A549 (cell line): ENCODE data around the gene TTC39B. TPM values are rescaled to one million over a fixed set of nuclear protein-coding genes. Genes with fewer than 3 reads are reported as not detected.
A peak's percentile ranks its signal among the peaks of the same experiment; 100 is the strongest.

Experiments
- ATAC-seq, 2 experiments: fragments of 200-7000 bp in 1 of 2; fragments of >200 bp in 1 of 2; cut with Nextera tagmentation in 1 of 2; cut with Tn5 transposase in 1 of 2; 3 replicates each; pipeline versions ENCODE4 v1.8.0 to v1.9.1; 2018 to 2020; ENCODE audit warnings: mild to moderate bottlenecking in 1 of 2, moderate library complexity in 1 of 2
- CTCF ChIA-PET: fragments of 300-600 bp; sonication (Branson Sonifier 250); formaldehyde crosslinking; extraction: SDS; loops from one replicate; lab custom pipeline; 2021; ENCODE audit warnings: antibody characterized with exemption, inconsistent platforms; lab: Yijun Ruan, JAX
- POLR2A ChIA-PET: fragments of 350-600 bp; formaldehyde crosslinking; extraction: SDS; loops from one replicate; lab custom pipeline; 2021; ENCODE audit warnings: antibody characterized with exemption, inconsistent platforms; lab: Yijun Ruan, JAX
- DNase-seq, 2 experiments: peaks; one replicate each; pipeline versions ENCODE4 v3.0.0 to v3.0.0-alpha.2; 2011 to 2016; ENCODE audit warnings: low read depth in 1 of 2, low spot score in 1 of 2
- FAIRE-seq: peaks from 2 replicates; lab custom pipeline; 2011; peaks lifted over from hg19 to GRCh38; lab: Jason Lieb, UNC
- H3K27ac ChIP-seq, 2 experiments: fragments of >200 bp; sonication (Bioruptor Twin); formaldehyde crosslinking; 3 replicates each; pipeline ENCODE4 v1.5.1; 2016 to 2017
- H3K4me1 ChIP-seq: fragments of >200 bp; sonication (Bioruptor Twin); formaldehyde crosslinking; 3 replicates; pipeline ENCODE4 v1.6.1; 2016
- H3K4me2 ChIP-seq: fragments of >200 bp; sonication (Bioruptor Twin); formaldehyde crosslinking; 3 replicates; pipeline ENCODE4 v1.6.1; 2016
- H3K4me3 ChIP-seq: fragments of >200 bp; sonication (Bioruptor Twin); formaldehyde crosslinking; 3 replicates; pipeline ENCODE4 v1.5.1; 2016
- H3K9me3 ChIP-seq: fragments of >200 bp; sonication (Bioruptor Twin); formaldehyde crosslinking; 3 replicates; pipeline ENCODE4 v1.6.1; 2016
- CBX2 ChIP-seq: fragments of 200-600 bp; sonication (generic); IDR thresholded peaks from 2 replicates; pipeline ENCODE4 v1.6.1; 2016; ENCODE audit warnings: low read depth, mild to moderate bottlenecking, borderline replicate concordance
- CEBPB ChIP-seq, 2 experiments: fragments of >200 bp in 1 of 2; sonication (Bioruptor Twin) in 1 of 2; formaldehyde crosslinking in 1 of 2; IDR thresholded peaks; 2 replicates each; pipeline ENCODE4 v1.6.1; 2012 to 2016
- CHD2 ChIP-seq: fragments of 150-350 bp; IDR thresholded peaks from 2 replicates; pipeline ENCODE4 v1.6.1; 2014; ENCODE audit warnings: low read length; ENCODE audit not compliant: partially characterized antibody
- CHD4 ChIP-seq: fragments of 200-600 bp; sonication (generic); IDR thresholded peaks from 2 replicates; pipeline ENCODE4 v1.6.1; 2016; ENCODE audit warnings: antibody characterized with exemption, mild to moderate bottlenecking, borderline replicate concordance
- EHF ChIP-seq: fragments of 250-450 bp; sonication (Bioruptor Pico); IDR thresholded peaks from 2 replicates; pipeline ENCODE4 v1.5.0; 2020; ENCODE audit warnings: mild to moderate bottlenecking
- ESRRA ChIP-seq: fragments of 150-350 bp; IDR thresholded peaks from 2 replicates; pipeline ENCODE4 v1.6.1; 2014; ENCODE audit warnings: mild to moderate bottlenecking, low read length, borderline replicate concordance
- FOSB ChIP-seq: fragments of 250-450 bp; sonication (Bioruptor Pico); IDR thresholded peaks from 2 replicates; pipeline ENCODE4 v1.5.0; 2020; ENCODE audit warnings: mild to moderate bottlenecking, moderate library complexity
- GATA3 ChIP-seq: IDR thresholded peaks from 2 replicates; pipeline ENCODE4 v1.6.1; 2012; ENCODE audit warnings: borderline replicate concordance
- HDAC2 ChIP-seq: fragments of 200-600 bp; sonication (generic); IDR thresholded peaks from 2 replicates; pipeline ENCODE4 v1.6.1; 2016
- HOXB13 ChIP-seq: fragments of 250-450 bp; sonication (Bioruptor Pico); IDR thresholded peaks from 2 replicates; pipeline ENCODE4 v1.5.0; 2020; ENCODE audit warnings: low read depth, mild to moderate bottlenecking, moderate library complexity
- HOXB5 ChIP-seq: fragments of 250-450 bp; sonication (Bioruptor Pico); IDR thresholded peaks from 2 replicates; pipeline ENCODE4 v1.5.0; 2020; ENCODE audit warnings: mild to moderate bottlenecking, moderate library complexity
- JUNB ChIP-seq: fragments of >200 bp; sonication (Bioruptor Twin); formaldehyde crosslinking; IDR thresholded peaks from 2 replicates; pipeline ENCODE4 v1.6.1; 2016
- MAZ ChIP-seq: fragments of 150-350 bp; IDR thresholded peaks from 2 replicates; pipeline ENCODE4 v1.6.1; 2014; ENCODE audit warnings: antibody characterized with exemption, low read depth, low read length, borderline replicate concordance
- NR3C1 ChIP-seq: fragments of >200 bp; sonication (Bioruptor Twin); formaldehyde crosslinking; IDR thresholded peaks from 3 replicates; pipeline ENCODE4 v1.6.1; 2017
- POLR2A ChIP-seq: IDR thresholded peaks from 2 replicates; pipeline ENCODE4 v1.6.1; 2012; ENCODE audit warnings: mild to moderate bottlenecking, low read length
- RAD21 ChIP-seq, 2 experiments: fragments of >200 bp in 1 of 2; sonication (Bioruptor Twin) in 1 of 2; formaldehyde crosslinking in 1 of 2; IDR thresholded peaks in 1 of 2; conservative IDR thresholded peaks in 1 of 2; 2 replicates in 1 of 2; 3 replicates in 1 of 2; pipeline ENCODE4 v1.6.1; 2012 to 2018; ENCODE audit warnings: inconsistent platforms in 1 of 2
- RARB ChIP-seq: fragments of 250-450 bp; sonication (Bioruptor Pico); IDR thresholded peaks from 2 replicates; pipeline ENCODE4 v1.8.0; 2021; ENCODE audit warnings: mild to moderate bottlenecking, moderate library complexity
- RCOR1 ChIP-seq: fragments of 150-350 bp; IDR thresholded peaks from 2 replicates; pipeline ENCODE4 v1.6.1; 2014; ENCODE audit warnings: antibody characterized with exemption, low read length, low read depth
- SMC3 ChIP-seq: fragments of >200 bp; sonication (Bioruptor Twin); formaldehyde crosslinking; IDR thresholded peaks from 3 replicates; pipeline ENCODE4 v1.6.1; 2018; ENCODE audit warnings: inconsistent platforms
- SREBF2 ChIP-seq: fragments of 450-650 bp; IDR thresholded peaks from 2 replicates; pipeline ENCODE4 v1.6.1; 2014; ENCODE audit warnings: mild to moderate bottlenecking, moderate library complexity
- WGBS: methylation state at CpG from one replicate; pipeline ENCODE4 v1.1.6; 2017; ENCODE audit errors: missing lambda C conversion rate; 5-methylcytosine and 5-hydroxymethylcytosine counted together
- polyA plus RNA-seq, 4 experiments: library from polyadenylated mRNA; depleted of rRNA in 3 of 4; stranded (reverse); fragments of >200 nt; fragmentation: RNase III in 1 of 4; extraction: RNeasy Plus Mini Kit Qiagen cat#74134 plus additional on column Dnase treatment in 1 of 4; gene quantifications; 2 replicates in 3 of 4; 3 replicates in 1 of 4; pipeline ENCODE4 v1.2.3, GENCODE V29; 2011 to 2017
- TF ChIP-seq, protein P1 (sequence below): fragments of >200 bp; sonication (Bioruptor Twin); formaldehyde crosslinking; IDR thresholded peaks from 3 replicates; pipeline ENCODE4 v1.5.1; 2016
- TF ChIP-seq, protein P2 (sequence below): fragments of 450-650 bp; IDR thresholded peaks from 2 replicates; pipeline ENCODE4 v1.6.1; 2014; ENCODE audit warnings: antibody characterized with exemption
- TF ChIP-seq, protein P3 (sequence below): fragments of 150-350 bp; IDR thresholded peaks from 2 replicates; pipeline ENCODE4 v1.6.1; 2014; ENCODE audit warnings: low read depth, mild to moderate bottlenecking, low read length
- TF ChIP-seq, protein P4 (sequence below): fragments of >200 bp; sonication (Bioruptor Twin); formaldehyde crosslinking; IDR thresholded peaks from 3 replicates; pipeline ENCODE4 v1.6.1; 2016

The TTC39B gene
- polyA plus RNA-seq, 2 of the 4 experiments (the other 2 are of a cell fraction): 0.94 to 4.4 TPM

DNA sequence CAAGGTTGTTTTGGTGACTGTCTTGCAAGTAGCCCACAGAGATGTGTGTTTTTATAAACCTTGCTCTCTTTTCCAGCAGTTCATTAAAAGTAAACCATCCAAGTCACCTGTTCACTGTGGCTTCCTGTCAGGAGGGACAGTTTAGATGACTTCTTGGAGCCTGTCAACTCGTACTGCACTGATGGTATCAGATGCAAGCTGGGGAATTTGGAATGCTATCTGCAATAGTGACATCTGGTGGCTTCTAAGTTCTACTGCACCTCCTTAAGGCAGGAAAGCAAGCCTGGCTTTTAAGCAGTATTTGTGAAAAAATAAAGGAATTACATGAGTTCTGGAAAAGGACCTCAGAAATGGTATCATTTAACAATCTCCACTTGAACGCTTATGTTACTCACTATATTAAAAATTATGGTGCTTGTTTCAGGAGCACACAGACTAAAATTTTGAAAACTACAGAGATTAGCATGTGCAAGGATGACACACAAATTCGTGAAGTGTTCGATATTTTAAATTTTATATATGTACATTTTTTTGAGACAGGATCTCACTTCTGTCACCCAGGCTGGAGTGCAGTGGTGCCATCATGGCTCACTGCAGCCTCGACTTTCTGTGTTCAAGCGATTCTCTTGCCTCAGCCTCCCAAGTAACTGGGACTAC is 164.0 kb downstream of the TTC39B start:
- CTCF ChIA-PET: interaction anchor here (0.5 to 0.8 kb wide), 3 partner anchors 11 to 118 kb away, joined by 3 read pairs; no protein-coding TSS in a partner anchor
- 28% methylated on average over 6 of the region's 6 CpGs for WGBS
- no peak overlapping the region for H3K4me3 ChIP-seq
- FAIRE-seq (peak; percentile 67), ATAC-seq (peak; percentile 88 to 90; a peak in 5 of 6 replicates), DNase-seq (peak; percentile 62 to 66)
- TF ChIP-seq HDAC2: no peak
- TF ChIP-seq SMC3: 0 out of 3 replicates have a peak, but pooled peaks have one; percentile 27
- TF ChIP-seq JUNB: no peak
- no peak for TF ChIP-seq GATA3
- TF ChIP-seq RAD21 (conservative IDR thresholded peaks at IDR 0.05 in 1 of 2, IDR thresholded peaks at IDR 0.05 in 1 of 2): peak in 1 of 2 experiments; percentile 51; a peak in 3 of 5 replicates
- TF ChIP-seq, protein P1, sequence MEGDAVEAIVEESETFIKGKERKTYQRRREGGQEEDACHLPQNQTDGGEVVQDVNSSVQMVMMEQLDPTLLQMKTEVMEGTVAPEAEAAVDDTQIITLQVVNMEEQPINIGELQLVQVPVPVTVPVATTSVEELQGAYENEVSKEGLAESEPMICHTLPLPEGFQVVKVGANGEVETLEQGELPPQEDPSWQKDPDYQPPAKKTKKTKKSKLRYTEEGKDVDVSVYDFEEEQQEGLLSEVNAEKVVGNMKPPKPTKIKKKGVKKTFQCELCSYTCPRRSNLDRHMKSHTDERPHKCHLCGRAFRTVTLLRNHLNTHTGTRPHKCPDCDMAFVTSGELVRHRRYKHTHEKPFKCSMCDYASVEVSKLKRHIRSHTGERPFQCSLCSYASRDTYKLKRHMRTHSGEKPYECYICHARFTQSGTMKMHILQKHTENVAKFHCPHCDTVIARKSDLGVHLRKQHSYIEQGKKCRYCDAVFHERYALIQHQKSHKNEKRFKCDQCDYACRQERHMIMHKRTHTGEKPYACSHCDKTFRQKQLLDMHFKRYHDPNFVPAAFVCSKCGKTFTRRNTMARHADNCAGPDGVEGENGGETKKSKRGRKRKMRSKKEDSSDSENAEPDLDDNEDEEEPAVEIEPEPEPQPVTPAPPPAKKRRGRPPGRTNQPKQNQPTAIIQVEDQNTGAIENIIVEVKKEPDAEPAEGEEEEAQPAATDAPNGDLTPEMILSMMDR: peak; percentile 69
- TF ChIP-seq CHD2: no peak
- TF ChIP-seq HOXB5 (CRISPR knock-in tag): no peak
- TF ChIP-seq NR3C1: no peak
- TF ChIP-seq RARB (CRISPR knock-in tag): no peak
- TF ChIP-seq MAZ: no peak
- H3K9me3 ChIP-seq: no peaks in the 10 kb centered on the region
- H3K4me2 ChIP-seq: no peak overlapping the region
- H3K27ac ChIP-seq: no peak overlapping the region
- POLR2A ChIA-PET: no interaction called here
- no peaks in the 10 kb centered on the region for H3K4me1 ChIP-seq

DNA sequence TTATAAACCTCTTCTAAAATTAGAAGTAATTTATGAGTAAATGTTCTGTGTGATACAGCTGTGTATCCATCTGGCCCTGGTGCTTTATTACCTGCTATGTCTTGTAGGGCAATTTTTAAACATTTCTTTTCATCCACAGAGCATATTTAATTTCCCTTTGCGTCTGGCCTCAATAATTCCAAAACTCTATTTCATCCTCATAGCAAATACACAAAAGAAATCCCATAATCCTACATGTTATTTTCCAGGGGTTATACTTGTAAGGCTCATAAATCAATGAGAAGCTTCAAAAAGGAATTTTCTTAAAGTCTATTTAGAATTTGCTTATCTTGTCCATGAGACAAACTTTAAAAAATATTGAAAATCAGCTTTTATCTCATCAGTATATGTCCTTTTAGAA is 167.0 kb downstream of the TTC39B start:
- WGBS: 28% methylated on average over 1 of the region's 1 CpG
- Histone ChIP-seq H3K27ac (no peak overlapping the region), H3K4me1 (no peaks in the 10 kb centered on the region), H3K4me2 (no peak overlapping the region), H3K9me3 (no peaks in the 10 kb centered on the region), H3K4me3 (no peak overlapping the region)
- CTCF ChIA-PET: interaction anchor here (1.7 kb wide), 1 partner anchor 36 kb away, joined by 4 read pairs; no protein-coding TSS in a partner anchor
- DNase-seq: no peak
- POLR2A ChIA-PET: no interaction called here
- TF ChIP-seq SMC3: no peak
- TF ChIP-seq HOXB5 (CRISPR knock-in tag): no peak
- no peak for TF ChIP-seq CEBPB (IDR thresholded peaks at IDR 0.05)
- TF ChIP-seq ESRRA: no peak
- no peak for TF ChIP-seq HOXB13 (CRISPR knock-in tag)
- TF ChIP-seq, protein P2, sequence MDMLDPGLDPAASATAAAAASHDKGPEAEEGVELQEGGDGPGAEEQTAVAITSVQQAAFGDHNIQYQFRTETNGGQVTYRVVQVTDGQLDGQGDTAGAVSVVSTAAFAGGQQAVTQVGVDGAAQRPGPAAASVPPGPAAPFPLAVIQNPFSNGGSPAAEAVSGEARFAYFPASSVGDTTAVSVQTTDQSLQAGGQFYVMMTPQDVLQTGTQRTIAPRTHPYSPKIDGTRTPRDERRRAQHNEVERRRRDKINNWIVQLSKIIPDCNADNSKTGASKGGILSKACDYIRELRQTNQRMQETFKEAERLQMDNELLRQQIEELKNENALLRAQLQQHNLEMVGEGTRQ: no peak
- TF ChIP-seq, protein P3, sequence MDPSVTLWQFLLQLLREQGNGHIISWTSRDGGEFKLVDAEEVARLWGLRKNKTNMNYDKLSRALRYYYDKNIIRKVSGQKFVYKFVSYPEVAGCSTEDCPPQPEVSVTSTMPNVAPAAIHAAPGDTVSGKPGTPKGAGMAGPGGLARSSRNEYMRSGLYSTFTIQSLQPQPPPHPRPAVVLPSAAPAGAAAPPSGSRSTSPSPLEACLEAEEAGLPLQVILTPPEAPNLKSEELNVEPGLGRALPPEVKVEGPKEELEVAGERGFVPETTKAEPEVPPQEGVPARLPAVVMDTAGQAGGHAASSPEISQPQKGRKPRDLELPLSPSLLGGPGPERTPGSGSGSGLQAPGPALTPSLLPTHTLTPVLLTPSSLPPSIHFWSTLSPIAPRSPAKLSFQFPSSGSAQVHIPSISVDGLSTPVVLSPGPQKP: no peak
- no peak for TF ChIP-seq RCOR1
- no peak for TF ChIP-seq CBX2
- no peak for TF ChIP-seq EHF
- TF ChIP-seq, protein P4, sequence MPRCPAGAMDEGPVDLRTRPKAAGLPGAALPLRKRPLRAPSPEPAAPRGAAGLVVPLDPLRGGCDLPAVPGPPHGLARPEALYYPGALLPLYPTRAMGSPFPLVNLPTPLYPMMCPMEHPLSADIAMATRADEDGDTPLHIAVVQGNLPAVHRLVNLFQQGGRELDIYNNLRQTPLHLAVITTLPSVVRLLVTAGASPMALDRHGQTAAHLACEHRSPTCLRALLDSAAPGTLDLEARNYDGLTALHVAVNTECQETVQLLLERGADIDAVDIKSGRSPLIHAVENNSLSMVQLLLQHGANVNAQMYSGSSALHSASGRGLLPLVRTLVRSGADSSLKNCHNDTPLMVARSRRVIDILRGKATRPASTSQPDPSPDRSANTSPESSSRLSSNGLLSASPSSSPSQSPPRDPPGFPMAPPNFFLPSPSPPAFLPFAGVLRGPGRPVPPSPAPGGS: no peak
- TF ChIP-seq FOSB (CRISPR knock-in tag): no peak
- no peak for TF ChIP-seq CHD4
- TF ChIP-seq SREBF2: no peak
- no peak for TF ChIP-seq POLR2A
- ATAC-seq: no peak
- no peak for FAIRE-seq
